K562 (cell line): ENCODE results near the gene TSPAN1.

Experiments
- KAT2B ChIP-seq: IDR thresholded peaks from one replicate; pipeline ENCODE4 v1.6.1; 2012; ENCODE audit warnings: low read depth, mild to moderate bottlenecking, control low read depth, inconsistent platforms, low read length, moderate library complexity
- PHB ChIP-seq: fragments of 250-450 bp; sonication (Bioruptor Pico); IDR thresholded peaks from 2 replicates; pipeline ENCODE4 v1.5.0; 2021

DNA sequence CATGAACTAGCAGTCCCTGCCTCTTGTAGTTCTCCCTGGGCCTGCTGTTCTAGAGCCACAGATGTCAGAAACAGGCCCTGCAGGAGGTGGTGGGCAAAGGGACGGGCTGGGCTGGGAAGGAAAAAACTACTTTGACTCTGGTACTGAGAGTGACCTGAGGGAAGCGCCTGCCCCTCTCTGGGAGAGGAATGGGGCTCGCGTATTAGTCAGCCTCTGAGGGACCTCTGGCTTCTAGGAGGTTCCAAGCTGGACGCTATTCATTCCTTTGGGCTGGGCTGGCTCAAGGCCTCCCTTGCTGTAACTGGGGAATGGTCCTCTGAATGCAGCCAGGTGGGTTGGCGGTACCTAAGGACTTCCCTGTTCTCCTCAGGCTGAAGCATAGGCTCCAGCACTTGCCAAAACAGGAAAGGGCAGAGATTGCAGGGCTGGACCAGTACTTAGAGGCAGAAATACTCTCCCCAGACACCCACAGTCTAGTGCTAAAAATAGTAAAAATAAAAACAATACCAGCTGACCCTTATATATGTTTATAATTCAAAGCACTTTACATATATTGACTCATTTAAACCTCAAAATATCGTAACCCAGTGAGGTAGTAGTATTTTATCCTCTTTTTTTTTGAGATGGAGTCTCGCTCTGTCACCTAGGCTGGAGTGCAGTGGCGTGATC, 16.3 kb downstream of the TSPAN1 start:
- TF ChIP-seq KAT2B: no peak
- TF ChIP-seq PHB: no peak
